Measurements from ENCODE around the gene NME1.
"Not testable (repeated sequence)": the region's sequence is repeated elsewhere in the genome, so short reads cannot be mapped to it uniquely, and the experiment has no call there.

- TF ChIP-seq YY1 (IDR thresholded peaks at IDR 0.05; ENCODE audit: insufficient read depth, insufficient read length); SUZ12 (IDR thresholded peaks at IDR 0.05; ENCODE audit: extremely low read depth, insufficient read depth, insufficient read length); ZNF274 (IDR thresholded peaks at IDR 0.05; ENCODE audit: low read depth, low read length): not testable (repeated sequence)
These were observed 40.8 kb upstream of the NME1 start for GRCh38 chr17:51112303-51113222.
